Stimulated activated CD8-positive, alpha-beta memory T cell treated with anti-CD3 and anti-CD28 coated beads, Interleukin-2, amount 100 ng/mL, for 48 hours (primary cell): ENCODE results near the gene DPP8.
A peak's percentile ranks its signal among the peaks of the same experiment; 100 is the strongest.
"Not testable (repeated sequence)": the region's sequence is repeated elsewhere in the genome, so short reads cannot be mapped to it uniquely, and the experiment has no call there.

Source experiments
- DNase-seq, 2 donors: peaks; one replicate each; pipeline ENCODE4 v3.0.0-alpha.2; 2020; ENCODE audit warnings: low read depth in 2 of 2

Gene DPP8

GRCh38 chr15:65516997-65517865 is at the start of gene DPP8:
TSS of gene DPP8 (minus strand) at chr15:65517689. CDS start at chr15:65512553, 5,136 bp downstream.
- DNase-seq: peak; percentile 92 to 93

- no peak for DNase-seq
Observed at GRCh38 chr15:65561934-65562333, 44.4 kb upstream of the DPP8 start.

- no peak for DNase-seq
Observed at GRCh38 chr15:65559941-65560340, 42.5 kb upstream of the DPP8 start.

- DNase-seq: no peak
Observed at GRCh38 chr15:65558997-65559760, 41.7 kb upstream of the DPP8 start.

- DNase-seq: no peak
Observed at GRCh38 chr15:65558336-65558735, 40.8 kb upstream of the DPP8 start.

GRCh38 chr15:65556622-65557021 is 39.1 kb upstream of the DPP8 start:
- no peak for DNase-seq

GRCh38 chr15:65553691-65554090 is 36.2 kb upstream of the DPP8 start:
- DNase-seq: no peak

GRCh38 chr15:65552851-65553250 is 35.4 kb upstream of the DPP8 start:
- not testable (repeated sequence) for DNase-seq

GRCh38 chr15:65551183-65551582 is 33.7 kb upstream of the DPP8 start:
- no peak for DNase-seq

GRCh38 chr15:65550681-65551098 is 33.2 kb upstream of the DPP8 start:
- DNase-seq: no peak

- not testable (repeated sequence) for DNase-seq
Observed at GRCh38 chr15:65549288-65549687, 31.8 kb upstream of the DPP8 start.

- DNase-seq: no peak
Observed at GRCh38 chr15:65547841-65548240, 30.4 kb upstream of the DPP8 start.

- DNase-seq: no peak
Observed at GRCh38 chr15:65541231-65541820, 23.8 kb upstream of the DPP8 start.

GRCh38 chr15:65540314-65540713 is 22.8 kb upstream of the DPP8 start:
- no peak for DNase-seq

- DNase-seq: no peak
Observed at GRCh38 chr15:65535192-65535591, 17.7 kb upstream of the DPP8 start.

GRCh38 chr15:65533057-65533756 is 15.7 kb upstream of the DPP8 start:
- no peak for DNase-seq

GRCh38 chr15:65532738-65533051 is 15.2 kb upstream of the DPP8 start:
- no peak for DNase-seq

GRCh38 chr15:65530318-65531111 is 13.0 kb upstream of the DPP8 start, which contains the start of gene HACD3:
TSS of gene HACD3 (plus strand) at chr15:65530463. CDS start at chr15:65530632, 169 bp downstream.
- DNase-seq: peak; percentile 90 to 94

- no peak for DNase-seq
Observed at GRCh38 chr15:65529762-65530317, 12.4 kb upstream of the DPP8 start.

- DNase-seq: no peak
Observed at GRCh38 chr15:65528461-65529060, 11.1 kb upstream of the DPP8 start.
